ENCODE measurements around the gene GSTO2.

Gene GSTO2

GRCh38 chr10:104347295-104348045, 78.5 kb downstream of the GSTO2 start:
- H3K9ac ChIP-seq (ENCODE audit: low read depth, low read length): no peak overlapping the region
- H3K36me3 ChIP-seq (ENCODE audit: control insufficient read depth, insufficient read depth, low read length): no peaks in the 10 kb centered on the region
- H3K27ac ChIP-seq (ENCODE audit: low read depth, low read length): no peak overlapping the region
- H3K27me3 ChIP-seq (ENCODE audit: control insufficient read depth, insufficient read depth, low read length): no peaks in the 10 kb centered on the region; the same call in 1 of the 2 replicates
- H3K9me3 ChIP-seq (ENCODE audit: control insufficient read depth, insufficient read depth, low read length): no peaks in the 10 kb centered on the region
- H3K4me3 ChIP-seq (ENCODE audit: low read depth, low read length): no peak overlapping the region
- peaks cover 11% of the 10 kb centered on the region for H3K4me1 ChIP-seq (ENCODE audit: control insufficient read depth, insufficient read depth, low read length)

DNA sequence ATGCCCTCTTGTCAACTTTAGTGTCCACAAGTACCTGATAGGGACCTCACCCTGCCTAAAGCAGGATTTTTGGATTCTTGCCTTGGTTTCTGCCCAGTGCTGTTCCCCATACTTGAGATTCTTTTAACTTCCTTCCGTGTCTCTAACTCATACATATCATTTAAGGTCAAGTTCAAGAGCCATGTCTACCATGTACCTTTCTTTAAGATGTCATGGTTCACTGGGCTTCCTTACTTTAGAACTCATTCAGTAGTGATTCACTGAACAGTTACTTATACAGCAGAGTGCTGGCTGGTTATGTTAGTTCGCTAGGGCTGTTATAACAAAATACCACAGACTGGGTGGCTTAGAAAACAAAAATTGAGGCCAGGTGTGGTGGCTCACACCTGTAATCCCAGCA, 79.6 kb downstream of the GSTO2 start:
- Histone ChIP-seq H3K9me3 (ENCODE audit: control insufficient read depth, insufficient read depth, low read length) (no peaks in the 10 kb centered on the region), H3K27me3 (ENCODE audit: control insufficient read depth, insufficient read depth, low read length) (no peaks in the 10 kb centered on the region; the same call in 1 of the 2 replicates), H3K4me3 (ENCODE audit: low read depth, low read length) (no peak overlapping the region), H3K9ac (ENCODE audit: low read depth, low read length) (no peak overlapping the region), H3K4me1 (ENCODE audit: control insufficient read depth, insufficient read depth, low read length) (peaks cover 17% of the 10 kb centered on the region), H3K36me3 (ENCODE audit: control insufficient read depth, insufficient read depth, low read length) (no peaks in the 10 kb centered on the region), H3K27ac (ENCODE audit: low read depth, low read length) (no peak overlapping the region)

DNA sequence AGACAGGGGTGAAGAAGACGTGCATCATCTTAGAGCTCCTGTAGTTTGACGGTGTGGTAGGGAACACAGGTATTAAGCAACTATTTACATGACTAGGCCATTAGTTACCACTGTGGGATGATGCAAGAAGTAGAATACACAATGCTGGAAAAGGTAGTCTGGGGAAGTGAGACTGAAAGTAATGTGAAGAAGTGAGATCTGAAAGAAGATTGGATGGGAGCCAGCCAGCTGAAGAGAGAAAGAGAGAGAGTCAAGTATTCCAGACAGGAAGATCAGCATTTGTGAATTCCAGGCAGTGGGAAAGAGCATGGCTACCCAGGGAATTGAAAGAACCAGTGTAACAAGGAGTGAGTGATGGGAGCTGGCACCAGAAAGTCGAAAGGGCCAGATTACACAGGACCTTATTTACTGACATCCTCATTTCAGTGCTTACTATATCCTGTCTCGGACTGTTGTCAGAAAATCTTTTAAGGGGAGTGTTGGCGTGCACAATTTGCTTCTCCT, 80.7 kb downstream of the GSTO2 start:
- Histone ChIP-seq H3K4me3 (ENCODE audit: low read depth, low read length) (peak overlapping the region; percentile 21; the same call in 1 of the 2 replicates), H3K9me3 (ENCODE audit: control insufficient read depth, insufficient read depth, low read length) (no peaks in the 10 kb centered on the region), H3K27ac (ENCODE audit: low read depth, low read length) (peak overlapping the region; percentile 57), H3K36me3 (ENCODE audit: control insufficient read depth, insufficient read depth, low read length) (no peaks in the 10 kb centered on the region), H3K9ac (ENCODE audit: low read depth, low read length) (peak overlapping the region; percentile 46; the same call in 1 of the 2 replicates), H3K4me1 (ENCODE audit: control insufficient read depth, insufficient read depth, low read length) (peaks cover 20% of the 10 kb centered on the region), H3K27me3 (ENCODE audit: control insufficient read depth, insufficient read depth, low read length) (peaks cover 10% of the 10 kb centered on the region)

DNA sequence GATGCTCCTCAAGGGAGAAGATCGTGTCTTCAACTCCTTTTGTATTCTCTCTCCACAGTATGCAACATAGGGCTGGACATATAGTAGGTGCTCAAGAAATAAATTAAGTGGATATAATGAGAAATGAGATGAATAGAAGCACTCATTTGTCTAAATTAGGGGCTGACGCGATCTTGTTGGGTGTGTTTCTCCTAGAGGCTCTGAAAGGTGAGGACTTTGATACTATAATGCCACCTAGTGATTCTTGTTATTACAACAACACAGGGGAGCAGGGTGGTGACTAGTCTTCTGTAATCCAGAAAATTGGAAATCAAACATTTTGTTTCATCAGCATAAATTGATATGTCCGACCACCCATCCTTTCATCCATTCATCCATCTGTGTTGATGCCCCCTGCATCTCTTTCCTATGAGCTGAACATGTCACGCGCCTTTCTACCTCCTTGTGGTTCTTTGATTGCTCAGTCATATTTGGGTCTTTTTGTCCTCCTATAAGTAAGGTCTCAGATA, 81.2 kb downstream of the GSTO2 start:
- peaks cover 20% of the 10 kb centered on the region for H3K4me1 ChIP-seq (ENCODE audit: control insufficient read depth, insufficient read depth, low read length)
- no peaks in the 10 kb centered on the region for H3K9me3 ChIP-seq (ENCODE audit: control insufficient read depth, insufficient read depth, low read length)
- peak overlapping the region; percentile 46; the same call in 1 of the 2 replicates for H3K9ac ChIP-seq (ENCODE audit: low read depth, low read length)
- peaks cover 16% of the 10 kb centered on the region for H3K27me3 ChIP-seq (ENCODE audit: control insufficient read depth, insufficient read depth, low read length)
- H3K36me3 ChIP-seq (ENCODE audit: control insufficient read depth, insufficient read depth, low read length): no peaks in the 10 kb centered on the region
- H3K4me3 ChIP-seq (ENCODE audit: low read depth, low read length): peak overlapping the region; percentile 21; the same call in 1 of the 2 replicates
- H3K27ac ChIP-seq (ENCODE audit: low read depth, low read length): peak overlapping the region; percentile 52

GRCh38 chr10:104351061-104351702, 82.2 kb downstream of the GSTO2 start:
- Histone ChIP-seq H3K9ac (ENCODE audit: low read depth, low read length) (no peak overlapping the region), H3K4me1 (ENCODE audit: control insufficient read depth, insufficient read depth, low read length) (peaks cover 20% of the 10 kb centered on the region), H3K27me3 (ENCODE audit: control insufficient read depth, insufficient read depth, low read length) (peaks cover 20% of the 10 kb centered on the region), H3K27ac (ENCODE audit: low read depth, low read length) (no peak overlapping the region), H3K36me3 (ENCODE audit: control insufficient read depth, insufficient read depth, low read length) (no peaks in the 10 kb centered on the region), H3K4me3 (ENCODE audit: low read depth, low read length) (no peak overlapping the region), H3K9me3 (ENCODE audit: control insufficient read depth, insufficient read depth, low read length) (no peaks in the 10 kb centered on the region)

DNA sequence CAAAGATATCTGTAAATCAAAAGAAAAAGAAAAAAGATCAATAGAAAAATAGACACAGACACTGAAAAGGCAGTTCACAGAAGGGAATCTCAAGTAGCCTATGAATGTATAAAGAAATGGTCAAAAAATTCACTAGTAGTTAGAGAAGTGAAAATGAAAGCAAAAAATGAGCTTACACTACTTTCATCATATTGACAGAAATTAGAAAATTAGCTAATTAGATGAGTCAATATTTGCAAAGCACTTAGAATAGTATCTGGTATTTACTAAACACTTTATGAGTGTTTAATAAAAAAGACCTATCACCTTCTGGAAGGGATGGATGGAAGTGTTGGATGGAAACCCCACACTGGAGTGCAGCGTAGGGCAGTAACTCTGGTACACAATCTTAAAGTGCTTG, 82.9 kb downstream of the GSTO2 start:
- Histone ChIP-seq H3K27ac (ENCODE audit: low read depth, low read length) (no peak overlapping the region), H3K9ac (ENCODE audit: low read depth, low read length) (no peak overlapping the region), H3K27me3 (ENCODE audit: control insufficient read depth, insufficient read depth, low read length) (peaks cover 20% of the 10 kb centered on the region), H3K36me3 (ENCODE audit: control insufficient read depth, insufficient read depth, low read length) (no peaks in the 10 kb centered on the region), H3K9me3 (ENCODE audit: control insufficient read depth, insufficient read depth, low read length) (no peaks in the 10 kb centered on the region), H3K4me3 (ENCODE audit: low read depth, low read length) (no peak overlapping the region), H3K4me1 (ENCODE audit: control insufficient read depth, insufficient read depth, low read length) (peaks cover 20% of the 10 kb centered on the region)

GRCh38 chr10:104353325-104354048, 84.5 kb downstream of the GSTO2 start, which contains the start of gene CFAP58:
Gene CFAP58 (plus strand): TSS chr10:104353833. CDS start chr10:104353898, 65 bp downstream.
- Histone ChIP-seq H3K9ac (ENCODE audit: low read depth, low read length) (no peak within 1 kb of the TSS), H3K4me3 (ENCODE audit: low read depth, low read length) (peak within 1 kb of the TSS; percentile 62), H3K27me3 (ENCODE audit: control insufficient read depth, insufficient read depth, low read length) (peaks cover 20% of the 10 kb centered on the region), H3K9me3 (ENCODE audit: control insufficient read depth, insufficient read depth, low read length) (no peaks in the 10 kb centered on the region), H3K36me3 (ENCODE audit: control insufficient read depth, insufficient read depth, low read length) (no peaks in the 10 kb centered on the region), H3K27ac (ENCODE audit: low read depth, low read length) (no peak within 1 kb of the TSS), H3K4me1 (ENCODE audit: control insufficient read depth, insufficient read depth, low read length) (peaks cover 20% of the 10 kb centered on the region)

All from HUES48 (cell line).